HepG2 (cell line): ENCODE measurements around the gene ZFTA. TPM values are rescaled to one million over a fixed set of nuclear protein-coding genes. Genes with fewer than 3 reads are reported as not detected.

Experiments used
- BCL6 ChIP-seq: IDR thresholded peaks from 2 replicates; pipeline ENCODE4 v1.6.1; 2016; ENCODE audit warnings: missing genetic modification reagents, missing compliant biosample characterization
- ELF1 ChIP-seq: sonication (generic); formaldehyde crosslinking; IDR thresholded peaks from 2 replicates; pipeline ENCODE4 v1.4.0; 2020; ENCODE audit warnings: missing genetic modification reagents
- ZMYM2 ChIP-seq: sonication (generic); formaldehyde crosslinking; IDR thresholded peaks from 2 replicates; pipeline ENCODE4 v1.8.0; 2022; ENCODE audit warnings: mild to moderate bottlenecking, missing genetic modification reagents
- ZMYM3 ChIP-seq: sonication (generic); formaldehyde crosslinking; IDR thresholded peaks from 2 replicates; pipeline ENCODE4 v1.5.1; 2020; ENCODE audit warnings: mild to moderate bottlenecking, missing genetic modification reagents
- ZNF292 ChIP-seq: sonication (generic); formaldehyde crosslinking; IDR thresholded peaks from 2 replicates; pipeline ENCODE4 v1.8.1; 2022; ENCODE audit warnings: mild to moderate bottlenecking, low read depth, missing genetic modification reagents, borderline replicate concordance
- ZNF574 ChIP-seq: sonication (generic); formaldehyde crosslinking; IDR thresholded peaks from 2 replicates; pipeline ENCODE4 v1.4.0; 2020; ENCODE audit warnings: missing genetic modification reagents
- polyA plus RNA-seq, 8 experiments: library from polyadenylated mRNA; depleted of rRNA in 3 of 8; stranded (reverse) in 7 of 8; unstranded in 1 of 8; fragments of >200 nt; fragmentation: Illumina TruSeq in 4 of 8; extraction: Trizol in 4 of 8; gene quantifications; 2 replicates each; pipeline versions ENCODE4 v1.2.1 to v1.2.3, GENCODE V29; 2011 to 2016; ENCODE audit warnings: low read depth in 4 of 8, missing spikeins in 1 of 8, mixed read lengths in 1 of 8; ENCODE audit not compliant: insufficient read depth in 1 of 8
- total RNA-seq, 5 experiments: library from RNA; depleted of rRNA; stranded (reverse); fragments of >200 nt; fragmentation: Illumina TruSeq; extraction: Trizol; gene quantifications; 2 replicates each; pipeline ENCODE4 v1.2.3, GENCODE V29; 2016; ENCODE audit warnings: low read depth in 1 of 5
- TF ChIP-seq, protein P1 (sequence below): sonication (generic); formaldehyde crosslinking; IDR thresholded peaks from 2 replicates; pipeline ENCODE4 v1.4.0; 2020; ENCODE audit warnings: mild to moderate bottlenecking, missing genetic modification reagents
- TF ChIP-seq, protein P2 (sequence below): sonication (generic); formaldehyde crosslinking; IDR thresholded peaks from 2 replicates; pipeline ENCODE4 v1.5.1; 2020; ENCODE audit warnings: mild to moderate bottlenecking, missing genetic modification reagents, moderate library complexity
- TF ChIP-seq, protein P3 (sequence below): sonication (generic); formaldehyde crosslinking; IDR thresholded peaks from 2 replicates; pipeline ENCODE4 v1.5.0; 2020; ENCODE audit warnings: mild to moderate bottlenecking, missing genetic modification reagents, moderate library complexity

The ZFTA gene
- total and polyA plus RNA-seq, 2 of the 13 experiments (the other 11 are each of a cell fraction or from before 2014, with no cell fraction given): 3.9 to 10.4 TPM

- TF ChIP-seq, protein P1, sequence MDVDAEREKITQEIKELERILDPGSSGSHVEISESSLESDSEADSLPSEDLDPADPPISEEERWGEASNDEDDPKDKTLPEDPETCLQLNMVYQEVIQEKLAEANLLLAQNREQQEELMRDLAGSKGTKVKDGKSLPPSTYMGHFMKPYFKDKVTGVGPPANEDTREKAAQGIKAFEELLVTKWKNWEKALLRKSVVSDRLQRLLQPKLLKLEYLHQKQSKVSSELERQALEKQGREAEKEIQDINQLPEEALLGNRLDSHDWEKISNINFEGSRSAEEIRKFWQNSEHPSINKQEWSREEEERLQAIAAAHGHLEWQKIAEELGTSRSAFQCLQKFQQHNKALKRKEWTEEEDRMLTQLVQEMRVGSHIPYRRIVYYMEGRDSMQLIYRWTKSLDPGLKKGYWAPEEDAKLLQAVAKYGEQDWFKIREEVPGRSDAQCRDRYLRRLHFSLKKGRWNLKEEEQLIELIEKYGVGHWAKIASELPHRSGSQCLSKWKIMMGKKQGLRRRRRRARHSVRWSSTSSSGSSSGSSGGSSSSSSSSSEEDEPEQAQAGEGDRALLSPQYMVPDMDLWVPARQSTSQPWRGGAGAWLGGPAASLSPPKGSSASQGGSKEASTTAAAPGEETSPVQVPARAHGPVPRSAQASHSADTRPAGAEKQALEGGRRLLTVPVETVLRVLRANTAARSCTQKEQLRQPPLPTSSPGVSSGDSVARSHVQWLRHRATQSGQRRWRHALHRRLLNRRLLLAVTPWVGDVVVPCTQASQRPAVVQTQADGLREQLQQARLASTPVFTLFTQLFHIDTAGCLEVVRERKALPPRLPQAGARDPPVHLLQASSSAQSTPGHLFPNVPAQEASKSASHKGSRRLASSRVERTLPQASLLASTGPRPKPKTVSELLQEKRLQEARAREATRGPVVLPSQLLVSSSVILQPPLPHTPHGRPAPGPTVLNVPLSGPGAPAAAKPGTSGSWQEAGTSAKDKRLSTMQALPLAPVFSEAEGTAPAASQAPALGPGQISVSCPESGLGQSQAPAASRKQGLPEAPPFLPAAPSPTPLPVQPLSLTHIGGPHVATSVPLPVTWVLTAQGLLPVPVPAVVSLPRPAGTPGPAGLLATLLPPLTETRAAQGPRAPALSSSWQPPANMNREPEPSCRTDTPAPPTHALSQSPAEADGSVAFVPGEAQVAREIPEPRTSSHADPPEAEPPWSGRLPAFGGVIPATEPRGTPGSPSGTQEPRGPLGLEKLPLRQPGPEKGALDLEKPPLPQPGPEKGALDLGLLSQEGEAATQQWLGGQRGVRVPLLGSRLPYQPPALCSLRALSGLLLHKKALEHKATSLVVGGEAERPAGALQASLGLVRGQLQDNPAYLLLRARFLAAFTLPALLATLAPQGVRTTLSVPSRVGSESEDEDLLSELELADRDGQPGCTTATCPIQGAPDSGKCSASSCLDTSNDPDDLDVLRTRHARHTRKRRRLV (CRISPR knock-in tag): no peak
- TF ChIP-seq ZMYM2 (CRISPR knock-in tag): no peak
- peak; percentile 38; the same call in 1 of the 2 replicates for TF ChIP-seq ELF1 (CRISPR knock-in tag)
- TF ChIP-seq, protein P2, sequence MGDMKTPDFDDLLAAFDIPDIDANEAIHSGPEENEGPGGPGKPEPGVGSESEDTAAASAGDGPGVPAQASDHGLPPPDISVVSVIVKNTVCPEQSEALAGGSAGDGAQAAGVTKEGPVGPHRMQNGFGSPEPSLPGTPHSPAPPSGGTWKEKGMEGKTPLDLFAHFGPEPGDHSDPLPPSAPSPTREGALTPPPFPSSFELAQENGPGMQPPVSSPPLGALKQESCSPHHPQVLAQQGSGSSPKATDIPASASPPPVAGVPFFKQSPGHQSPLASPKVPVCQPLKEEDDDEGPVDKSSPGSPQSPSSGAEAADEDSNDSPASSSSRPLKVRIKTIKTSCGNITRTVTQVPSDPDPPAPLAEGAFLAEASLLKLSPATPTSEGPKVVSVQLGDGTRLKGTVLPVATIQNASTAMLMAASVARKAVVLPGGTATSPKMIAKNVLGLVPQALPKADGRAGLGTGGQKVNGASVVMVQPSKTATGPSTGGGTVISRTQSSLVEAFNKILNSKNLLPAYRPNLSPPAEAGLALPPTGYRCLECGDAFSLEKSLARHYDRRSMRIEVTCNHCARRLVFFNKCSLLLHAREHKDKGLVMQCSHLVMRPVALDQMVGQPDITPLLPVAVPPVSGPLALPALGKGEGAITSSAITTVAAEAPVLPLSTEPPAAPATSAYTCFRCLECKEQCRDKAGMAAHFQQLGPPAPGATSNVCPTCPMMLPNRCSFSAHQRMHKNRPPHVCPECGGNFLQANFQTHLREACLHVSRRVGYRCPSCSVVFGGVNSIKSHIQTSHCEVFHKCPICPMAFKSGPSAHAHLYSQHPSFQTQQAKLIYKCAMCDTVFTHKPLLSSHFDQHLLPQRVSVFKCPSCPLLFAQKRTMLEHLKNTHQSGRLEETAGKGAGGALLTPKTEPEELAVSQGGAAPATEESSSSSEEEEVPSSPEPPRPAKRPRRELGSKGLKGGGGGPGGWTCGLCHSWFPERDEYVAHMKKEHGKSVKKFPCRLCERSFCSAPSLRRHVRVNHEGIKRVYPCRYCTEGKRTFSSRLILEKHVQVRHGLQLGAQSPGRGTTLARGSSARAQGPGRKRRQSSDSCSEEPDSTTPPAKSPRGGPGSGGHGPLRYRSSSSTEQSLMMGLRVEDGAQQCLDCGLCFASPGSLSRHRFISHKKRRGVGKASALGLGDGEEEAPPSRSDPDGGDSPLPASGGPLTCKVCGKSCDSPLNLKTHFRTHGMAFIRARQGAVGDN (CRISPR knock-in tag): peak; percentile 20; the same call in 1 of the 2 replicates
- TF ChIP-seq ZMYM3 (CRISPR knock-in tag): peak; percentile 35; the same call in 1 of the 2 replicates
- peak; percentile 10; the same call in 1 of the 2 replicates for TF ChIP-seq BCL6 (CRISPR knock-in tag)
- TF ChIP-seq ZNF574 (CRISPR knock-in tag): 0 out of 2 replicates have a peak, but pooled peaks have one; percentile 20
- TF ChIP-seq, protein P3, sequence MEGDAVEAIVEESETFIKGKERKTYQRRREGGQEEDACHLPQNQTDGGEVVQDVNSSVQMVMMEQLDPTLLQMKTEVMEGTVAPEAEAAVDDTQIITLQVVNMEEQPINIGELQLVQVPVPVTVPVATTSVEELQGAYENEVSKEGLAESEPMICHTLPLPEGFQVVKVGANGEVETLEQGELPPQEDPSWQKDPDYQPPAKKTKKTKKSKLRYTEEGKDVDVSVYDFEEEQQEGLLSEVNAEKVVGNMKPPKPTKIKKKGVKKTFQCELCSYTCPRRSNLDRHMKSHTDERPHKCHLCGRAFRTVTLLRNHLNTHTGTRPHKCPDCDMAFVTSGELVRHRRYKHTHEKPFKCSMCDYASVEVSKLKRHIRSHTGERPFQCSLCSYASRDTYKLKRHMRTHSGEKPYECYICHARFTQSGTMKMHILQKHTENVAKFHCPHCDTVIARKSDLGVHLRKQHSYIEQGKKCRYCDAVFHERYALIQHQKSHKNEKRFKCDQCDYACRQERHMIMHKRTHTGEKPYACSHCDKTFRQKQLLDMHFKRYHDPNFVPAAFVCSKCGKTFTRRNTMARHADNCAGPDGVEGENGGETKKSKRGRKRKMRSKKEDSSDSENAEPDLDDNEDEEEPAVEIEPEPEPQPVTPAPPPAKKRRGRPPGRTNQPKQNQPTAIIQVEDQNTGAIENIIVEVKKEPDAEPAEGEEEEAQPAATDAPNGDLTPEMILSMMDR (CRISPR knock-in tag): no peak
- peak; percentile 41; the same call in 1 of the 2 replicates for TF ChIP-seq ZNF292 (CRISPR knock-in tag)
Measured at GRCh38 chr11:63783925-63784592, 15.5 kb upstream of the ZFTA start (continued).
